Cerebellar nuclear complex (tissue), 1 donor: ENCODE data around the gene CAMSAP1.

ENCODE experiments used
- DNase-seq, 2 experiments: peaks; one replicate each; lab custom pipeline; 2025; lab: John Stamatoyannopoulos, UW

The CAMSAP1 gene

GRCh38 chr9:135839516-135839915 lies 67.8 kb downstream of the CAMSAP1 start:
- no peak for DNase-seq

DNA sequence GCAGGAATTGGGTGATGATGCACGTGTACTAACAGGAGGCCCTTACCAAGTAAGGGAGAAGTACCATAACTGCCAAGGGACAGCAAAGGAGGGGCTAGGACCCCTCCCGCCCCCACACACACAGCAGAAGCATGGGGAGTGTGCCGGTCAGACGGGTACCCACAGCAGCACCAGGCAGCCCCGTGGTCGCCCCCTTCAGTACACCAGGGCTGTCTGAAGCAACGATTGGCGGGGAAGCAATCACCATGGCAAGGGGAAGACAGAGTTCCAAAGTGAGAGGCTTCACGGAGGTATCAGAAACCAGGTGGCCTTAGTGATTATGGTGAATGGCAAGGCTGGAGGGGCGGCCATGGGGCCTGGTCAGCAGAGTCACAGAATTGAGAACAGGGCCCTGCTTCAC lies 72.2 kb downstream of the CAMSAP1 start:
- no peak for DNase-seq

DNA sequence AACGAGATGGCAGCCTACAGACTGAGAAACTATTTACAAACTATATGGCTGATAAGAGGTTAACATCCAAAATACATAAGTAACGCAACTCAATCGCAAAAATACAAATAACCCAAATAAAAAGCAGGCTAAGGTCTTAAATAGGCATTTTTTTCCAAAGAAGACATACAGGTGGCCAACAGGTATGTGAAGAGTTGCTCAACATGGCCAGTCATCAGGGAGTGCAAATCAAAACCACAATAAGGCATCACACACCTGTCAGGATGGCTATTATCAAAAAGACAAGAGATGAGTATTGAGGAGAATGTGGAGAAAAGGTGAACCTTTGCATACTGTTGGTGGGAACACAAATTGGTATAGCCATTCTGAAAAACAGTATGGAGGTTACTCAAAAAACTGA lies 73.5 kb downstream of the CAMSAP1 start:
- no peak for DNase-seq

- DNase-seq: no peak
These were observed 76.8 kb downstream of the CAMSAP1 start for GRCh38 chr9:135830496-135830895.

DNA sequence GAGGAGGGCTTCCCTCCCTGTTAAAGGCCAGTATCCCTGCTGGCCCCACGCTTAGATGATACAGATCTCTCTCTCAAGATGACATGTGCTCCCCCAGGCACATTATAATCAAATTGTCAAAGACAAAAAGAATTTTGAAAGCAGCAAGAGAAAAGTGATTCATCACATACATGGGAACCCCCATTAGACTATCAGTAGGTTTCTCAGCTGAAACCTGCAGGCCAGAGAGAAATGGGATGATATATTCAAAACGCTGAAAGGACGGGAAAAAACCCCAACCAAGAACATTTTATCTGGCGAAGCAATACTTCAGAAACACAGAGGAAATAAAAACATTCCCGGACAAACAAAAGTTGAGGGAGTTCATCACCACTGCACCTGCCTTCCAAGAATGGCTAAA lies 78.7 kb downstream of the CAMSAP1 start:
- DNase-seq: no peak

GRCh38 chr9:135827866-135828580 lies 79.3 kb downstream of the CAMSAP1 start:
- DNase-seq: no peak

DNA sequence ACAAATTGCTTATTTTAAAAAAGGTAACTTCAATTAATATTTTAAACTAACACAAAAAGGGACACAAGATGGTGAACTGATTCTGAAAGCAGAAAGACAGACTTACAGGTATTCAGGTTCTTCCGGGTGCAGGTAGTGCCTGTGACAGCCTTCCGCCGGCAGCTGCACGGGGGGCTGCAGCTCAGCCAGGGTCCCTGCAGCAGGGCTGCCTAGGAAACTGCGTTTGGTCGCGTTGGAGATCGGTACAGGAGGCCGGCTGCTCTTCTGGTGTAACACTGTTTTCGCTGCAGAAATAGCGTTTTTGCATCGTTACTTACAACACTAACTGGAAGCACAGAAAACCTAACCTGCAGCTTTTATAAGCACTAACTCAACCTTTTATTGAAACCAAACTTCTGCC lies 80.0 kb downstream of the CAMSAP1 start:
- no peak for DNase-seq

DNA sequence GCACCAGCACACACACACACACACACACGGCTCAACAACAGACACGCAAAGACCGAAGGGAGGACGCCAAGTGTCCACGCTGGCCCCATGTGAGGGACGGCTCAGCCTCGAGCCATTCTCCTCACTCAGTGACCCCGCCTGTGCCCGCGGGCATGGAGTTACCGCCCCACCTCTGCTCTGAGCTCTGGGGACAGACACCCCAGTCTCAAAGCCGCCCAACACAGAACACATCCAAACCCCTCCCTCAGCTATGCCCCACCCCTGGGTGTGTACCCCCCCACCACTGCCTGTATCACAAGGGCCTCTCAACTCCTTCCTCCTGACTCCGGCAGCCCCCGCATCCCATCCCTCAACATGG lies 81.2 kb downstream of the CAMSAP1 start:
- DNase-seq: no peak

DNA sequence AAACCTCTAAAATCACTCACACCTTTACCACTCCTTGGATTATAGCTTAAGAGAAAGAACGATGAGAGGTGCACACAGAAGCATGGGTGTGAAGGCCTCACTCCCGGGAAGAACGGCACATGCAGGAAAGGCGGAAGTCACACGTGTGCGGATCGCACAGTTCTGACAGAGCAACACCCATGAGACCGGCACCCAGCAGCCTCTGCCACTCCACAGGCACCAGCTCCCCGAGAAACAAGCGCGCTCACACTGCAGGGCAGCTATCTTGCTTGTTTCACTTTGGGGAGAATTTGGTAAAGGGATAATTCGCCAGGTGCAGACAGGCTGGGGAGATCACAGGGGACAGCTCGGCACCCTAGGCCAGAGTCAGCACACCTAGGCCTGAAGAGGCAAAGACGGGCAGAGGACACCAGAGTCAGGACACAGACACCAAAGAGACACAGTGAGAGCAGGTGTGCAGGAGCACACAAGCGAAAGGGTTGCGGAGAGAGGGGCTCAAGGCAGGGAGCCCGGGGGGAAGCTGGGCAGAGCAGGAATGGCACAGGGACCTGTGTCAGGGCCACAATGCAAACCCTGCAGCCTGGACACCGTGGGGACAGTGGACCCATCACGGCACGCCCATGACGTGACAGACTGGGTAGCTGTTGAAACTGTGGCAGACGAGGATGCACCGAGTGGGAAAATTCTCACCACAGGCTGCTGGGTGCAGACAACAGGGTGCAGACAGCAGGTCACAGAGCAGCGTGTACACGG lies 81.7 kb downstream of the CAMSAP1 start:
- DNase-seq: no peak

DNA sequence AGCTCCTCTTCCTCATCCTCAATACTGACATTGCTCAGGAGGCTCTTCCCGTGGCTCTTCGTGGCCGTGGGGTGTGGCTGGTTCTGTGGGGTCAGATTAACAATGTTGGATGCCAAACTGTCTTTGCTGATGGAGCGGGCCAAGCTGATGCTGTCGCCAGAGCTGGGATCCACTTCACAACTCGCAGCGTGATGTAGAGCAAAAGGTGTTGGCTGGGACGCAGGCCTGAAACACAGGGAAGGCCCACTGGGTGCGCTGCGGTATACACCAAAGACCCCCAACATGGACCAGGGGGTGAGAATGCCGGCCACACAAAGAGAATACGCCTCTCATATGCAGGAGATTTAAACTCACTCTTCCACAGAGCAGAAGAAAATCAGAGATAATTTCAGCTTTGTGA lies 84.3 kb downstream of the CAMSAP1 start:
- no peak for DNase-seq

GRCh38 chr9:135822374-135822755 lies 85.0 kb downstream of the CAMSAP1 start:
- DNase-seq: no peak

- no peak for DNase-seq
These were observed 85.5 kb downstream of the CAMSAP1 start for GRCh38 chr9:135821733-135822373.

DNA sequence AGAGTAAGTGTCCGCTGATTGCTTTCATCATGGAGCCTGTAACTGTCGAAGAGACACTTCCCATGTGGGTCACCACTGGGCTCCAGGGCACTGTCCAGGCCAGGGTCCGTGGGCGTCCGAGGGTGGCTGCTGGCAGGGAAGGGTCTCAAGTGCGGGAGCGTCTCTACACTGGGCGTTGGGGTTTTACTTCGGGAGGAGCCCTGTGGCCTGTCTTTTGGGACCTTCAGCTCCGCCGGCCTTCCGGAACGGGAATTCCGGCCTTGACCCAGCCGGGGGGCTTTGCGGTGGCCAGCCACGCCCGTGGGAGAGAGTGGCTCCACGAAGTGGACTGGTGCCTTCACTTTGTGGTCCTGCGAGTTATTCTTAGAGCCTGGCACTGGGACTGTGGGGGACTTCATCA lies 86.2 kb downstream of the CAMSAP1 start:
- no peak for DNase-seq

DNA sequence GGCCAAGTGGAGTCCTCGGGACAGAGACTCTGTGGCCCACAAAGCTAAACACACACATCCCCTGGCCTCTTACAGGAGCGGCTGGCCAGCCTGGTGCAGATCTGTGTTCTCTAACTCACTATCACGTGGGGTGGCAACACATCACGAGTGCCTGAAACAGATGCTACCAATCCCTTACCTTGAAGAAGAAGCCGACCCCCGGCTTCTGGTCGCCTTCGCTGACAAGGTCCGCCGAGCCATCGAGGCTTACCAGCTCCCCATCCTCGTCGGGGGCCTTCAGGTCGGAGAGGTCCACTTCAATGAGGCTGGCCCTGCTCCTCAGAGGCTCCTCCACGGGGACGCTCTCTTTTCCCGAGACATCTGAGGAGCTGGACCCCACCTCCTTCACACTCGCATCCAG lies 86.7 kb downstream of the CAMSAP1 start:
- DNase-seq: no peak

DNA sequence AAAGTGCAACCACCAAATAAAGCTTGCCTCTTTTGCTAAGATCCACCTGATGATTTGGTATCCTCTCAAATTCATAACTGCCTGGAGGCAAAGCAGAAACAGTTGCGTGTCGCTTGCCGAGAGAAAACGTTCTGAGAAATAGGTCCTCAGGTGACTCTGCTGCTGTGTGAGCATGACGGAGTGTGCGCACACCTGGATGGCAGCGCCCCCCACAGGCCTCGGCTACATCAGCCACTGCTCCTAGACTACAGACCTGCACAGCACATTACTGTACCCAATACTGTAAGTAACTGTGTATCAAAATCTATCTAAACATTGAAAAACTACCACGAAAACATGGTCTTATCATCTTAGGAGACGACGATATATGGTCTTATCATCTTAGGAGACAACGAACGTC lies 87.4 kb downstream of the CAMSAP1 start:
- DNase-seq: no peak

GRCh38 chr9:135818718-135819475 lies 88.4 kb downstream of the CAMSAP1 start:
- DNase-seq: no peak

- DNase-seq: no peak
These were observed 89.2 kb downstream of the CAMSAP1 start for GRCh38 chr9:135817951-135818717.

GRCh38 chr9:135816651-135816970 lies 90.7 kb downstream of the CAMSAP1 start:
- DNase-seq: no peak

DNA sequence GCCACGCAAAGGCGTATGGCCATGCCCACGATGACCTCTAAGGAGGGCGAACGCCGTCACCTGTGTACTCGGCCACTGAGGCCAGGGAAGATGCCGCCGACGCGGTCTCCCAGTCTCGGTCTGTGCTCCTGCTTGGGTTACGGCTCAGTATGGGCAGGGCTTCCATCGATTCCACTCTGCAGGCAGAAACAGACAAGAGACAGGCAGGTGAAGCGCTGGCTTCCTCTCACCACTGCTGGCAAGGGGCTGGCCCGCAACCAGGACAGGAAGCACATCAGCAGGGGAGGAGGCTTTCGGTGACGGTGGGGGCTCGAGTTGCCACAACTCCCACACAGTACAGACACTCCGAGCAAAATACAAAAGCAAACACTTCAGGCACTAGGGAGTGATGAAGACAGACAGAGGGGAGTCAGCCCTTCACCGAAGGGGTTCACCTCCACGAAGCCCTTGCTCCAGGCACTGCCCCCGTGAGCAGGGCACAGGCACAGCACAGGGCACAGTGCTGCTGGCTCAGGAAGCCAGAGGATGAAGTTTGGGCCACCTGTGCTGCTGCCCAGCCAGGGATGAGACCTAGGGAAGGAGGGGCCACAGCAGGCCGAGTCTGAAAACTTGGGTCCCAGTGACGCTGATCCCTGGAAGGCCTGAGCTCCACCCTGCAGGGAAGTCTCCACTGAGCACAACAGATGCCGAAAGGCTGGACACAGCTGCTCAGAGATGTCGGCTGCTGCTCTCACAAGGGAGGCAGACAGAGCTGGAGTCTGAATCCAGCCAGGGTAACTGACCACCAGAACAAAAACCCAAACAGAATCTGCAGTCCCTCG lies 91.3 kb downstream of the CAMSAP1 start:
- no peak for DNase-seq

DNA sequence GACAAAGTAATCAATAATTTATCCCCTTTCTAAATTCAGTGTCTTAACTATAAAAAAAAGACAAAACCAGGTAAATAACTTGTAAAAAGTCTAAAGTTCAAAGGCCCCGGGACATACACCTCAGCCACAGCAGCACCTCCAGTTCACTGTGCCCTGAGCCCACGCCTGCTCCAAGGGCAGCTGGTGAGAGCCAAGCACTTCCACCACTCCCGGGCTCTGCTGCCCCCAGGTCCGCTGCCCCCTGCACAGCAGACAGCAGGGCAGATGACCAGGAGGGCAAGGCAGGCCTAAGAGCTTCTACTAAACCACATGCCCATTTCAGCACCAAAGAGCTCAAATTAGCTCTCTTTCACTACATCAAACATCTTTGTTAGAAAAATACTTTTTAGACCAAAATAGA lies 91.9 kb downstream of the CAMSAP1 start:
- DNase-seq: no peak
